ENCODE measurements around the gene PCMT1. TPM values are rescaled to one million over a fixed set of nuclear protein-coding genes. Genes with fewer than 3 reads are reported as not detected.

Gene PCMT1
- total RNA-seq, 1 donor from 2014 or later: 58.5 TPM

- H3K27me3 Mint-ChIP-seq (ENCODE audit: unreplicated experiment): no peaks in the 10 kb centered on the region
- no peak overlapping the region for H3K27ac Mint-ChIP-seq (ENCODE audit: unreplicated experiment)
- peaks cover 49% of the 10 kb centered on the region for H3K4me1 Mint-ChIP-seq (ENCODE audit: unreplicated experiment)
- peaks cover 6% of the 10 kb centered on the region for H3K36me3 Mint-ChIP-seq (ENCODE audit: low read depth, unreplicated experiment)
- H3K9me3 Mint-ChIP-seq (ENCODE audit: unreplicated experiment): no peaks in the 10 kb centered on the region
- no peak for DNase-seq (ENCODE audit: low spot score)
- TF ChIP-seq CTCF (IDR thresholded peaks at IDR 0.05; ENCODE audit: unreplicated experiment): no peak
- peak overlapping the region; percentile 4 for H3K4me3 Mint-ChIP-seq (ENCODE audit: unreplicated experiment)
Measured at GRCh38 chr6:149856256-149856994, 106.9 kb downstream of the PCMT1 start.

DNA sequence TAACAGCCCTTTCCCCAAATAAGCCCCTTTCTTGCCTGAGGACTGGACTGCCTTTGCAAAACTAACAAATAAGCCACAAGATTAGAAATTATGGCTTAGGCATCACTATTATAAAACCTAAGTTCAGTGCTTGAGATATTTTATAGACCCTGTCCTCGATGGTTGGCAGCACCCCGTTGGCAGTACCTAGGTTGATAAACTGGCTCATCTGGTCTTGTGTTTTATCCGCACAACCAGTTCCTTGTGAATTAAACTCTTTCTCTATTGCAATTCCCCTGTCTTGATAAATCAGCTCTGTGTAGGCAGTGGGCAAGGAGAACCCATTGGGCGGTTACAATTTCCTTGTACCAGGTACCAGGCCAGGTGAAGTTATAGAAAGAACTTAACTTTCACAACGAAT lies 108.0 kb downstream of the PCMT1 start:
- H3K27ac Mint-ChIP-seq (ENCODE audit: unreplicated experiment): no peak overlapping the region
- peaks cover 6% of the 10 kb centered on the region for H3K27me3 Mint-ChIP-seq (ENCODE audit: unreplicated experiment)
- H3K9me3 Mint-ChIP-seq (ENCODE audit: unreplicated experiment): no peaks in the 10 kb centered on the region
- peaks cover 50% of the 10 kb centered on the region for H3K4me1 Mint-ChIP-seq (ENCODE audit: unreplicated experiment)
- H3K36me3 Mint-ChIP-seq (ENCODE audit: low read depth, unreplicated experiment): peaks cover 6% of the 10 kb centered on the region
- DNase-seq (ENCODE audit: low spot score): no peak
- TF ChIP-seq CTCF (IDR thresholded peaks at IDR 0.05; ENCODE audit: unreplicated experiment): no peak
- no peak overlapping the region for H3K4me3 Mint-ChIP-seq (ENCODE audit: unreplicated experiment)

DNA sequence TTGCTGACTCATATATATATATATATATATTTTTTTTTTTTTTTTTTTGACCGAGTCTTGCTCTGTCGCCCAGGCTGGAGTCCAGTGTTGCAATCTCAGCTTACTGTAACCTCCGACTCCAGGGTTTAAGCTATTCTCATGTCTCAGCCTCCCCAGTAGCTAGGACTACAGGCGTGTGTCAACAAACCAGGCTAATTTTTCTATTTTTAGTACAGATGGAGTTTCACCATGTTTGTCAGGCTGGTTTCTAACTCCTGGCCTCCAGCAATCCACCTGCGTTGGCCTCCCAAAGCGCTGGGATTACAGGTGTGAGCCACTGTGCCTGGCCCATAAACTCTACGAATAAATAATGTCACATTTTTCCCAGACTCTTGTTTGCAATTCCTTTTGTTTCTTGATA lies 109.8 kb downstream of the PCMT1 start:
- Mint-ChIP-seq H3K4me1 (ENCODE audit: unreplicated experiment) (peaks cover 53% of the 10 kb centered on the region), H3K27ac (ENCODE audit: unreplicated experiment) (no peak overlapping the region), H3K9me3 (ENCODE audit: unreplicated experiment) (no peaks in the 10 kb centered on the region)

DNA sequence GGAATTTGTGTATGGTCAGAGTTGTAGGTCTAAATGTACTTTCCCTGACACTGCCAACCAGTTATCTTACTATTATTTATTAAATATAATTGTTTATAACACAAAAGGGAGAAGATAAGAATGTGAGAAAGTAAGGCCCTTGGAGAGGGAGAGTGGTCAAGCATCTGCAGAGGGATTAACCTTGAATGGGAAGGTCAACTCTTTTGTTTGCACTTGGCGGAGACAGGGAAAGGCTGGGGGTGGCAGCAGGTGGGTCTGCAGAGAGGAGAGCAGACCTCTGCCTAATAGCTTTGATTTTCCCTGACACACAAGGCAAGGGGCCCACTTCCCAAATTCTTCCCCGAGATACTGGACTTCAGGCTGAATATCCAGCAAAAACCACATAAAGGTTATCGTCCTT lies 110.4 kb downstream of the PCMT1 start:
- Mint-ChIP-seq H3K27me3 (ENCODE audit: unreplicated experiment) (peaks cover 10% of the 10 kb centered on the region), H3K4me1 (ENCODE audit: unreplicated experiment) (peaks cover 51% of the 10 kb centered on the region), H3K9me3 (ENCODE audit: unreplicated experiment) (no peaks in the 10 kb centered on the region), H3K27ac (ENCODE audit: unreplicated experiment) (no peak overlapping the region), H3K4me3 (ENCODE audit: unreplicated experiment) (no peak overlapping the region), H3K36me3 (ENCODE audit: low read depth, unreplicated experiment) (peaks cover 6% of the 10 kb centered on the region)
- no peak for TF ChIP-seq CTCF (IDR thresholded peaks at IDR 0.05; ENCODE audit: unreplicated experiment)
- no peak for DNase-seq (ENCODE audit: low spot score)

More for the DNA sequence above, 109.8 kb downstream of the PCMT1 start:
- Mint-ChIP-seq H3K4me3 (ENCODE audit: unreplicated experiment) (no peak overlapping the region), H3K27me3 (ENCODE audit: unreplicated experiment) (peaks cover 10% of the 10 kb centered on the region), H3K36me3 (ENCODE audit: low read depth, unreplicated experiment) (peaks cover 6% of the 10 kb centered on the region)
- no peak for TF ChIP-seq CTCF (IDR thresholded peaks at IDR 0.05; ENCODE audit: unreplicated experiment)
- DNase-seq (ENCODE audit: low spot score): no peak

- Mint-ChIP-seq H3K4me3 (ENCODE audit: unreplicated experiment) (peak overlapping the region; percentile 38), H3K27me3 (ENCODE audit: unreplicated experiment) (peaks cover 10% of the 10 kb centered on the region), H3K27ac (ENCODE audit: unreplicated experiment) (no peak overlapping the region), H3K9me3 (ENCODE audit: unreplicated experiment) (no peaks in the 10 kb centered on the region), H3K4me1 (ENCODE audit: unreplicated experiment) (peaks cover 51% of the 10 kb centered on the region), H3K36me3 (ENCODE audit: low read depth, unreplicated experiment) (peaks cover 6% of the 10 kb centered on the region)
- TF ChIP-seq CTCF (IDR thresholded peaks at IDR 0.05; ENCODE audit: unreplicated experiment): no peak
- DNase-seq (ENCODE audit: low spot score): no peak
Measured at GRCh38 chr6:149860513-149860833, 110.9 kb downstream of the PCMT1 start.

All from endothelial cell (in vitro differentiated cells).